Measurements from ENCODE around the gene MYG1. TPM values are rescaled to one million over a fixed set of nuclear protein-coding genes. Genes with fewer than 3 reads are reported as not detected.

Gene MYG1
- total and polyA plus RNA-seq, 2 of the 13 experiments (the other 11 are each of a cell fraction or from before 2014, with no cell fraction given): 38.6 to 58.0 TPM

GRCh38 chr12:53324113-53324778, 24.8 kb downstream of the MYG1 start (continued):
- TF ChIP-seq, protein P1, sequence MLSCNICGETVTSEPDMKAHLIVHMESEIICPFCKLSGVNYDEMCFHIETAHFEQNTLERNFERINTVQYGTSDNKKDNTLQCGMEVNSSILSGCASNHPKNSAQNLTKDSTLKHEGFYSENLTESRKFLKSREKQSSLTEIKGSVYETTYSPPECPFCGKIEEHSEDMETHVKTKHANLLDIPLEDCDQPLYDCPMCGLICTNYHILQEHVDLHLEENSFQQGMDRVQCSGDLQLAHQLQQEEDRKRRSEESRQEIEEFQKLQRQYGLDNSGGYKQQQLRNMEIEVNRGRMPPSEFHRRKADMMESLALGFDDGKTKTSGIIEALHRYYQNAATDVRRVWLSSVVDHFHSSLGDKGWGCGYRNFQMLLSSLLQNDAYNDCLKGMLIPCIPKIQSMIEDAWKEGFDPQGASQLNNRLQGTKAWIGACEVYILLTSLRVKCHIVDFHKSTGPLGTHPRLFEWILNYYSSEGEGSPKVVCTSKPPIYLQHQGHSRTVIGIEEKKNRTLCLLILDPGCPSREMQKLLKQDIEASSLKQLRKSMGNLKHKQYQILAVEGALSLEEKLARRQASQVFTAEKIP (CRISPR knock-in tag; IDR thresholded peaks at IDR 0.05; ENCODE audit: borderline replicate concordance): no peak
- no peak for TF ChIP-seq ZKSCAN8 (CRISPR knock-in tag; IDR thresholded peaks at IDR 0.05; ENCODE audit: borderline replicate concordance)
- no peak for TF ChIP-seq ZBTB25 (CRISPR knock-in tag; IDR thresholded peaks at IDR 0.05)
- peak; percentile 67 for TF ChIP-seq ASH2L (IDR thresholded peaks at IDR 0.05; ENCODE audit: insufficient read length, low read depth, low read length)
- no peak for TF ChIP-seq GTF3A (CRISPR knock-in tag; conservative IDR thresholded peaks at IDR 0.05)
- TF ChIP-seq YEATS4 (CRISPR knock-in tag; IDR thresholded peaks at IDR 0.05; ENCODE audit: borderline replicate concordance): no peak
- TF ChIP-seq STAG1 (CRISPR knock-in tag; IDR thresholded peaks at IDR 0.05): no peak
- no peak for TF ChIP-seq ZSCAN12 (CRISPR knock-in tag; IDR thresholded peaks at IDR 0.05)
- TF ChIP-seq, protein P2, sequence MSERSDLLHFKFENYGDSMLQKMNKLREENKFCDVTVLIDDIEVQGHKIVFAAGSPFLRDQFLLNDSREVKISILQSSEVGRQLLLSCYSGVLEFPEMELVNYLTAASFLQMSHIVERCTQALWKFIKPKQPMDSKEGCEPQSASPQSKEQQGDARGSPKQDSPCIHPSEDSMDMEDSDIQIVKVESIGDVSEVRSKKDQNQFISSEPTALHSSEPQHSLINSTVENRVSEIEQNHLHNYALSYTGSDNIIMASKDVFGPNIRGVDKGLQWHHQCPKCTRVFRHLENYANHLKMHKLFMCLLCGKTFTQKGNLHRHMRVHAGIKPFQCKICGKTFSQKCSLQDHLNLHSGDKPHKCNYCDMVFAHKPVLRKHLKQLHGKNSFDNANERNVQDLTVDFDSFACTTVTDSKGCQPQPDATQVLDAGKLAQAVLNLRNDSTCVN (CRISPR knock-in tag; IDR thresholded peaks at IDR 0.05; ENCODE audit: borderline replicate concordance): no peak
- no peak for TF ChIP-seq ZFX (CRISPR knock-in tag; IDR thresholded peaks at IDR 0.05; ENCODE audit: low read depth)
- no peak for TF ChIP-seq DBP (CRISPR knock-in tag; IDR thresholded peaks at IDR 0.05; ENCODE audit: not compliant biosample characterization)
- TF ChIP-seq JUND (CRISPR knock-in tag; IDR thresholded peaks at IDR 0.05): peak; percentile 44; the same call in 1 of the 2 replicates
- TF ChIP-seq KMT2A (CRISPR knock-in tag; IDR thresholded peaks at IDR 0.05): no peak
- no peak for TF ChIP-seq ZNF20 (CRISPR knock-in tag; IDR thresholded peaks at IDR 0.05)
- TF ChIP-seq ZNF510 (CRISPR knock-in tag; IDR thresholded peaks at IDR 0.05; ENCODE audit: low read depth): no peak
- TF ChIP-seq, protein P3, sequence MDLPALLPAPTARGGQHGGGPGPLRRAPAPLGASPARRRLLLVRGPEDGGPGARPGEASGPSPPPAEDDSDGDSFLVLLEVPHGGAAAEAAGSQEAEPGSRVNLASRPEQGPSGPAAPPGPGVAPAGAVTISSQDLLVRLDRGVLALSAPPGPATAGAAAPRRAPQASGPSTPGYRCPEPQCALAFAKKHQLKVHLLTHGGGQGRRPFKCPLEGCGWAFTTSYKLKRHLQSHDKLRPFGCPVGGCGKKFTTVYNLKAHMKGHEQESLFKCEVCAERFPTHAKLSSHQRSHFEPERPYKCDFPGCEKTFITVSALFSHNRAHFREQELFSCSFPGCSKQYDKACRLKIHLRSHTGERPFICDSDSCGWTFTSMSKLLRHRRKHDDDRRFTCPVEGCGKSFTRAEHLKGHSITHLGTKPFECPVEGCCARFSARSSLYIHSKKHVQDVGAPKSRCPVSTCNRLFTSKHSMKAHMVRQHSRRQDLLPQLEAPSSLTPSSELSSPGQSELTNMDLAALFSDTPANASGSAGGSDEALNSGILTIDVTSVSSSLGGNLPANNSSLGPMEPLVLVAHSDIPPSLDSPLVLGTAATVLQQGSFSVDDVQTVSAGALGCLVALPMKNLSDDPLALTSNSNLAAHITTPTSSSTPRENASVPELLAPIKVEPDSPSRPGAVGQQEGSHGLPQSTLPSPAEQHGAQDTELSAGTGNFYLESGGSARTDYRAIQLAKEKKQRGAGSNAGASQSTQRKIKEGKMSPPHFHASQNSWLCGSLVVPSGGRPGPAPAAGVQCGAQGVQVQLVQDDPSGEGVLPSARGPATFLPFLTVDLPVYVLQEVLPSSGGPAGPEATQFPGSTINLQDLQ (CRISPR knock-in tag; IDR thresholded peaks at IDR 0.05): no peak
- TF ChIP-seq, protein P4, sequence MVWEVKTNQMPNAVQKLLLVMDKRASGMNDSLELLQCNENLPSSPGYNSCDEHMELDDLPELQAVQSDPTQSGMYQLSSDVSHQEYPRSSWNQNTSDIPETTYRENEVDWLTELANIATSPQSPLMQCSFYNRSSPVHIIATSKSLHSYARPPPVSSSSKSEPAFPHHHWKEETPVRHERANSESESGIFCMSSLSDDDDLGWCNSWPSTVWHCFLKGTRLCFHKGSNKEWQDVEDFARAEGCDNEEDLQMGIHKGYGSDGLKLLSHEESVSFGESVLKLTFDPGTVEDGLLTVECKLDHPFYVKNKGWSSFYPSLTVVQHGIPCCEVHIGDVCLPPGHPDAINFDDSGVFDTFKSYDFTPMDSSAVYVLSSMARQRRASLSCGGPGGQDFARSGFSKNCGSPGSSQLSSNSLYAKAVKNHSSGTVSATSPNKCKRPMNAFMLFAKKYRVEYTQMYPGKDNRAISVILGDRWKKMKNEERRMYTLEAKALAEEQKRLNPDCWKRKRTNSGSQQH (CRISPR knock-in tag; IDR thresholded peaks at IDR 0.05; ENCODE audit: low read depth): no peak
- no peak for TF ChIP-seq DNMT3B (CRISPR knock-in tag; conservative IDR thresholded peaks at IDR 0.05)
- no peak for TF ChIP-seq GABPB1 (CRISPR knock-in tag; IDR thresholded peaks at IDR 0.05)
- no peak for TF ChIP-seq NFYC (CRISPR knock-in tag; IDR thresholded peaks at IDR 0.05)
- no peak for TF ChIP-seq ZNF619 (CRISPR knock-in tag; IDR thresholded peaks at IDR 0.05)

All from HepG2 (cell line).